OCI-LY3 (cell line): ENCODE results near the gene PRR36.
"Not testable (repeated sequence)": the region's sequence is repeated elsewhere in the genome, so short reads cannot be mapped to it uniquely, and the experiment has no call there.

ENCODE experiments used
- EZH2phosphoT487 ChIP-seq: fragments of 200-600 bp; shearing (Covaris generic); IDR thresholded peaks from 2 replicates; pipeline ENCODE4 v1.6.1; 2018; ENCODE audit warnings: antibody characterized with exemption, mixed run types, low read depth
- TF ChIP-seq, protein P1 (sequence below): fragments of 200-600, 300-600 bp; sonication (generic); IDR thresholded peaks from 2 replicates; pipeline ENCODE4 v1.5.1; 2014; ENCODE audit warnings: antibody characterized with exemption, low read length, low read depth

DNA sequence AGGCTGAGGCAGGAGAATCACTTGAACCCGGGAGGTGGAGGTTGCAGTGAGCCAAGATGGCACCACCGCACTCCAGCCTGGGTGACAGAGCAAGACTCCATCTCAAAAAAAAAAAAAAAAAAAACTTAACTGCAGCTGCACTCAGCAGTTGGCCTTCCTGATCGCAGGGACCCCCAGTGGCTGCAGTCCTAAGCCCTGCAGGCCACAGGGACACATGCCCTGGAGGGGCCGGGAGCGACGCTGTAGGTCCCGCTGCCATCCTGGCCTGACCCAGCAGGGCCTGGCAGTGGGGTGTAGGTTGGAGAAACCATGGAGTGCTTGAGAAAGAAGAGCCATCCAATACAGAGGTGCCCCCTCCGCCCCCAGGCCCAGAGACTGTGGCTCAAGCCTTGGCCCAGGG lies 15.1 kb downstream of the PRR36 start:
- TF ChIP-seq, protein P1, sequence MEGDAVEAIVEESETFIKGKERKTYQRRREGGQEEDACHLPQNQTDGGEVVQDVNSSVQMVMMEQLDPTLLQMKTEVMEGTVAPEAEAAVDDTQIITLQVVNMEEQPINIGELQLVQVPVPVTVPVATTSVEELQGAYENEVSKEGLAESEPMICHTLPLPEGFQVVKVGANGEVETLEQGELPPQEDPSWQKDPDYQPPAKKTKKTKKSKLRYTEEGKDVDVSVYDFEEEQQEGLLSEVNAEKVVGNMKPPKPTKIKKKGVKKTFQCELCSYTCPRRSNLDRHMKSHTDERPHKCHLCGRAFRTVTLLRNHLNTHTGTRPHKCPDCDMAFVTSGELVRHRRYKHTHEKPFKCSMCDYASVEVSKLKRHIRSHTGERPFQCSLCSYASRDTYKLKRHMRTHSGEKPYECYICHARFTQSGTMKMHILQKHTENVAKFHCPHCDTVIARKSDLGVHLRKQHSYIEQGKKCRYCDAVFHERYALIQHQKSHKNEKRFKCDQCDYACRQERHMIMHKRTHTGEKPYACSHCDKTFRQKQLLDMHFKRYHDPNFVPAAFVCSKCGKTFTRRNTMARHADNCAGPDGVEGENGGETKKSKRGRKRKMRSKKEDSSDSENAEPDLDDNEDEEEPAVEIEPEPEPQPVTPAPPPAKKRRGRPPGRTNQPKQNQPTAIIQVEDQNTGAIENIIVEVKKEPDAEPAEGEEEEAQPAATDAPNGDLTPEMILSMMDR, result not testable (repeated sequence)
- not testable (repeated sequence) for TF ChIP-seq EZH2phosphoT487
